SU-DHL-6 (cell line): Measurements from ENCODE around the gene EXOSC10.

ENCODE experiments used
- CTCF ChIP-seq: fragments of 200-600 bp; sonication (generic); IDR thresholded peaks from one replicate; pipeline ENCODE4 v1.5.1; 2017; ENCODE audit warnings: antibody characterized with exemption, mild to moderate bottlenecking, low read length, moderate library complexity; ENCODE audit not compliant: insufficient read depth, poor library complexity, severe bottlenecking
- EZH2phosphoT487 ChIP-seq: fragments of 200-600 bp; sonication (generic), shearing (Covaris generic); conservative IDR thresholded peaks from 2 replicates; pipeline ENCODE4 v1.6.1; 2018; ENCODE audit warnings: mild to moderate bottlenecking, antibody characterized with exemption, low read length, moderate library complexity, mixed read lengths

GRCh38 chr1:11061652-11062365, 37.9 kb downstream of the EXOSC10 start:
- TF ChIP-seq CTCF (no peak), EZH2phosphoT487 (no peak)
